ENCODE data around the gene PUS7. TPM values are rescaled to one million over a fixed set of nuclear protein-coding genes. Genes with fewer than 3 reads are reported as not detected.

Gene PUS7
- total RNA-seq, 1 experiment from 2014 or later: 24.0 TPM

GRCh38 chr7:105512926-105513526, 9.0 kb downstream of the PUS7 start:
- in situ Hi-C loops (cut with HindIII; ENCODE audit: low pct_unique_long_range_greater_than_20kb, low sequenced_read_pairs): no loop called here
- DNase-seq (ENCODE audit: low read depth): no peak

GRCh38 chr7:105512415-105512814, 9.7 kb downstream of the PUS7 start:
- in situ Hi-C loops (cut with HindIII; ENCODE audit: low pct_unique_long_range_greater_than_20kb, low sequenced_read_pairs): no loop called here
- no peak for DNase-seq (ENCODE audit: low read depth)

DNA sequence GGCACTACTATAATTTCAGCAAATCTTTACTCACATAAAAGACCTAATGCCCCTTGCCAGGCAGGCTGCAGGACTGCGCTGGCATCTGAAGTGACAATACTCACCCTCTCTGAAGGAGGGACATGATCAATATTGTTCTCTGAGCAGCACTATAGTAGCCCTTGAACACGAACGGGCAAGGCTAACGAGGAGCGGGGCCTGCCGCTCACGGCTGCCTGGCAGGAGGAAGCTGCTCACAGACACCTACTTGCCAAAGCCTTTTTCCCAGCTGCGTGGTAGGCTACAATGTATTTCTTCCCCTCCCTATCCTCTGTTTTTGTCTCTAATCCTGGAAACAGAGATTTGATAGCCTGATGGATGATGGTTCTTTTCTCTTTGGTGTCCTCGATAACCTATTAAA, 19.9 kb downstream of the PUS7 start:
- no peak for DNase-seq (ENCODE audit: low read depth)
- in situ Hi-C loops (cut with HindIII; ENCODE audit: low pct_unique_long_range_greater_than_20kb, low sequenced_read_pairs): no loop called here

DNA sequence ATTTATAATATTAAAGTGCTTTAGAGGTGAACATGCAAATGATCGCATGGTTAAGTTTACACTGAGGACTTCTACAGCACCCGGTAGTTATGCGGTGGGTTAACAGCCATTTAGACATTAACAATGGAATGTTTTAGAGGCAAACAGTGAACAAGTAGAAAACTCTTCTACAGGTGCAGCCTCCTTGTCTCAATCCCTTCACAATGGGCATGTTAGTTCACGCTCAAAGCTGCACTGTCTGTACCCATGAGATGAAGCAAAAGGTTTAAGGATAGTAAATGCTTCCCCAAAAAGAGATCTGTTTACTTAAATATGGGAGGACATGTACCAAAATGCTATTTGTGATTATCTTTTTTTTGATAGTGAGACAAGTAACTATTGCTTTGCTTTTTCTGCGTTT, 25.1 kb downstream of the PUS7 start:
- no peak for DNase-seq (ENCODE audit: low read depth)
- in situ Hi-C loops (cut with HindIII; ENCODE audit: low pct_unique_long_range_greater_than_20kb, low sequenced_read_pairs): no loop called here

DNA sequence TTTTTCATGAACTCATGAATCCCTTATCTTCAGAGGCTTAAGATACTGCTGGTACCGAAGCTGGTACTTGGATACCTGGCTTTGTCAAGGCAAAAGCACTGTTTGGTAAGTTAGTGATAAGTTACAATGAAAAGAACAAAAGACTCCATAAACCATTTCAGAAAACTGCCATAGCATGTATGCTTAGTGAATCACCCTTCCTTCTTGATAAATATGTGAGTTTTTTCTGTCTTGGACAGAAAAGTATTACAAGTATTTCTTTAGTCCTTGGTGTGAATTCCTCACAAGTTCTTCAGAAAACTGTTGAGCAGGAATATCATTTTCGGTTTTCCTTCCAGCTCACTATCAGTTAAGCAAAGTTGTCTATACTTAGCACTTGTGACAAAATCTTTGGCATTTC, 25.6 kb downstream of the PUS7 start:
- DNase-seq (ENCODE audit: low read depth): no peak
- in situ Hi-C loops (cut with HindIII; ENCODE audit: low pct_unique_long_range_greater_than_20kb, low sequenced_read_pairs): no loop called here

DNA sequence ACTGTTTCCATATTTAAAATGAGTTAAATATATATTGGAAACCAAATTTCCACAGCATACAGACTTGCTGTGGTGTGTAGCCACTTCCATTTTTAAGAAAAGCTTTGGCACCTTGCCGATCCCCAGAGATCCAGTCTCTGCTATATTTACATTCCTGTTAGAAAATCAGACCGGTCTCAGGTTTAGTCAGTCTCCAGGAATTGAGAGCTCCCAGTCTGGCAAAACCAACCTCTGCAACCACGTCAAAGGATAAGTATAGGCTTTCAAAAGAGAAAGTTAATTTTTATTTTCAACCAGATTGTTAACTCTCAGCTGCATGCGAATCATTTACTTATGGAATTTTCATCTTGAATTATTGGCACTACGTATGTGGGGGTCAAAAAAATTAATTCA, 28.2 kb downstream of the PUS7 start:
- in situ Hi-C loops (cut with HindIII; ENCODE audit: low pct_unique_long_range_greater_than_20kb, low sequenced_read_pairs): no loop called here
- DNase-seq (ENCODE audit: low read depth): peak; percentile 5

DNA sequence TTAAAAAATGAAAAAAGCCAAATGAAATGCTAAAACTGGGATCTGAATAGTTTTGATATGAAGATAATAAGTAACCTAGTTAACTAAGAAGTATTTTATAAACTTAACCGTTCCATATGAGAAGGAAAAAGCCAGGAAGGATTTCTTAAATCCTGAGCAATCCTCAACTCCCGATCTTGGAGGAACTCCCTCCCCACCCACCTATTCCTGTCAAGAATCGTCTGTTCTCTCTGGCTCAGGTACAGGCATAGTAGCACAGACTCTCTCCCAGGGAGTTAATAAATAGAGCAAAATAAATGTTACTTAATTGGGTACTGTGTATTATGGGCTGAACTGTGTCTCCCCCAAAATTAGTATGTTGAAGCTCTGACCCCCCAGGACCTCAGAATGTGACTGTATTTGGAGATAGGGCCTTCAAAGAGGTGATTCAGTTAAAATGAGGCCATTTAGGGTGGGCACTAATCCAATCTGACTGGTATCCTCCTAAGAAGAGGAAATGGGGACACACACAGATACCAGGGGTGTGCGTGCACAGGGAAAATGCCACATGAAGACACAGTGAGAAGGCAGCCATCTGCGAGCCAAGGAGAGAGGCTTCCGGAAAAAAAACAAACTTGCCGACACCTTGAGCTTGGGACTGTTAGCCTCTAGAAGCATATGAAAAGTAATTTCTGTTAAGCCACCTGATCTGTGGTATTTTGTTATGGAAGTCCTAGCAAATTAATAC, 28.7 kb downstream of the PUS7 start:
- in situ Hi-C loops (cut with HindIII; ENCODE audit: low pct_unique_long_range_greater_than_20kb, low sequenced_read_pairs): no loop called here
- DNase-seq (ENCODE audit: low read depth): no peak

- in situ Hi-C loops (cut with HindIII; ENCODE audit: low pct_unique_long_range_greater_than_20kb, low sequenced_read_pairs): no loop called here
- DNase-seq (ENCODE audit: low read depth): no peak
Observed at GRCh38 chr7:105489409-105489808, 32.7 kb downstream of the PUS7 start.

GRCh38 chr7:105487579-105488571, 34.2 kb downstream of the PUS7 start:
- in situ Hi-C loops (cut with HindIII; ENCODE audit: low pct_unique_long_range_greater_than_20kb, low sequenced_read_pairs): no loop called here
- peak; percentile 40 for DNase-seq (ENCODE audit: low read depth)

DNA sequence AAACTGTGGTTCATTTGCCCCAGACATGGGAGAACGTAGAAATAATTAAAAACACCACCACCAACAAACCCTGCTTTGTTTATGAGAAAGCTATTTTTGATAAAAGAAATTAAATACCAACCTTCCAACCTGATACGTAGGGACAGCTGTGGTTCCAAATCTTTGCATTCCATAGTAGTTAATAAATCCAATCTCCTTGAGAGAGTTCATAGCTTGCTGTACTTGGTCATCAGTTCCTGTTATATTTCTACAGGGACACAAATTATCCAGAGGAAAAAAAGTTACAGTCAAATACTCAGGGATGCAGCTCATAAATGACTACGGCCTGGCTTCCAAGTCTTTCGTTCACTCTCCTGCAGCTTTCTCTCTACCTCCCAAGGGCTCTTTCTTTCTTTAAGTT, 41.1 kb downstream of the PUS7 start:
- in situ Hi-C loops (cut with HindIII; ENCODE audit: low pct_unique_long_range_greater_than_20kb, low sequenced_read_pairs): no loop called here
- no peak for DNase-seq (ENCODE audit: low read depth)

DNA sequence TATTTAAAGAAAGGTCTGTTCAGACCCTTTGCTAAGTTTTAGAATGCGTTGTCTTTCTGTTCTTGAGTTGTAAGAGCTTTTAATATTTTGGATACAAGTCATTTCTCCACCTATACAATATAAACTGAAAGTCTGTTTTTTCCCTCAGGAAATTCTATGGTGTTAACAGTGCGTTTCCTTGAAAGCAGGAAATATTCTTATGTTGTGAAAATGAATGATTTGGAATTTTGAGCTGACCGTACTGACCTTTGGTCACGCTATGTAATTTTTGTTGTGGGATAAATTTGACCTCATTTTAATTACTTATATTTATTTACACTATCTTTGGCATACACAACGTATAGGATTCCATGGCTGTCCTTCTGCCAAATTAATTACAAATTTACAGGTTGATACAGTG, 43.5 kb downstream of the PUS7 start:
- DNase-seq (ENCODE audit: low read depth): no peak
- in situ Hi-C loops (cut with HindIII; ENCODE audit: low pct_unique_long_range_greater_than_20kb, low sequenced_read_pairs): no loop called here

DNA sequence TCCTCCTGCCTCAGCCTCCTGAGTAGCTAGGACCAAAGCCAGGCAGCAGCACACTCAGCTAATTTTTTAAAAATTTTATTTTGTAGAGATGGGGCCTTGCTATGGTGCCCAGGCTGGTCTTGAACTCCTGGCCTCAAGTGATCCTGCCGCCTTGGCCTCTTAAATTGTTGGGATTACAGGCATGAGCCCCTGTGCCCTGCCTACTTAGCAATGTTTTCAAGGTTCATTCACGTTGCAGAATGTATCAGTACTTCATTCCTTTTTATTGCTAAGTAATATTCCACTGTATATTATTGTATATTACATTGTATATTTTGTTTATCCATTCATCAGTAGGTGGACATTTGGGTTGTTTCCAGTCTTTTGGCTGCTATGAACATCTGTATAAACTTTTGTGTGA, 44.2 kb downstream of the PUS7 start:
- in situ Hi-C loops (cut with HindIII; ENCODE audit: low pct_unique_long_range_greater_than_20kb, low sequenced_read_pairs): no loop called here
- DNase-seq (ENCODE audit: low read depth): no peak

GRCh38 chr7:105474045-105474444, 48.0 kb downstream of the PUS7 start:
- in situ Hi-C loops (cut with HindIII; ENCODE audit: low pct_unique_long_range_greater_than_20kb, low sequenced_read_pairs): no loop called here
- no peak for DNase-seq (ENCODE audit: low read depth)

DNA sequence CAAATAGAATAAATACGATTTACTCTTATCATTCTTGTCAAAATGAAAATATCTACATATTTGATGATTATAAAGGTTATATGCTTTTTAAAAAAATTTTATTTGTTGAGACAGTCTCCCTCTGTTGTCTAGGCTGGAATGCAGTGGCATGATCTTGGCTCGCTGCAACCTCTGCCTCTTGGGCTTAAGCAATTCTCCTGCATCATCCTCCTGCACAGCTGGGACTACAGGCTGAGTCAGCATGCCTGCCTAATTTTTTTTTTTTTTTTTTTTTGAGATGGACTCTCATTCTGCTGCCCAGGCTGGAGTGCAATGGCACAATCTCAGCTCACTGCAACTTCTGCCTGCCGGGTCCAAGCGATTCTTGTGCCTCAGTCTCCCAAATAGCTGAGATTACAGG, 48.9 kb downstream of the PUS7 start:
- peak; percentile 31 for DNase-seq (ENCODE audit: low read depth)
- in situ Hi-C loops (cut with HindIII; ENCODE audit: low pct_unique_long_range_greater_than_20kb, low sequenced_read_pairs): no loop called here

DNA sequence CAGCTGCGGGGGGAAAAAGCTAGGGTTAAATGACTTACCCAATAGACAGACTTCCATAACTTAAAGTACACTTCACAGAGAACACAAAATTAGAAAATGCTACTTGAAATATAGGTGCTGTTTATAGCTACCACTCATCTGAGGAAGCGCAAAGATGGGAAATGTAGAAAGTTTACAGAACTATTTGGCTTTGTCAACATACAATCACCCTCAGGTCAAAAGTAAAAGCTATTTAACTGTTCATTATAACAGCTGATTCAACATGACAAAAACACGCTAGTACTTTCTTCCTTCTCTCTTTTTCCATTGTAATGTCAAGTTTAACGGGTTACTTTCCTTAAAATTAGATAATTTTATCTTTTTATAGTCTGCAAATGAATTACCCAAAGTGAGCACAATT, 51.2 kb downstream of the PUS7 start:
- in situ Hi-C loops (cut with HindIII; ENCODE audit: low pct_unique_long_range_greater_than_20kb, low sequenced_read_pairs): no loop called here
- no peak for DNase-seq (ENCODE audit: low read depth)

DNA sequence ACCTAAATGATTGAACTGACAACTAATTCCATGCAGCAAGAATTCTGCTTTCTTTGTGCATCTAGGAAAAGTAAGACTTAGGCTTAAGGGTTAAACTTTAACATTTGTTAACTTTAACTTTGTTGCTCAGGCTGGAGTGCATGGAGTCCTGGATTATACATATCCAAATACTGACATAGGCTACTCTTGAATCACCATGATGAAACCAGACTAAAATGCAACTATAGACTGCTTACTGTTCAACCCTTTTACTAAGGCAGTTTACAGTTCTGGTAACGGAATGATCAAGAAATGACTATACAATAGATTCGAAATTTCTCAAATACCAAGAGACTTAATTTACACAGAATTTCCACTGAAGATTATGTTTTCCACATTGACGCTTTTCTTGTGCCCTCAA, 52.0 kb downstream of the PUS7 start:
- DNase-seq (ENCODE audit: low read depth): no peak
- in situ Hi-C loops (cut with HindIII; ENCODE audit: low pct_unique_long_range_greater_than_20kb, low sequenced_read_pairs): no loop called here

GRCh38 chr7:105462765-105463420, 59.2 kb downstream of the PUS7 start:
- in situ Hi-C loops (cut with HindIII; ENCODE audit: low pct_unique_long_range_greater_than_20kb, low sequenced_read_pairs): no loop called here
- DNase-seq (ENCODE audit: low read depth): no peak

- DNase-seq (ENCODE audit: low read depth): no peak
- in situ Hi-C loops (cut with HindIII; ENCODE audit: low pct_unique_long_range_greater_than_20kb, low sequenced_read_pairs): no loop called here
Observed at GRCh38 chr7:105461518-105461917, 60.6 kb downstream of the PUS7 start.
